MM.1S (cell line): Measurements from ENCODE around the gene CSGALNACT2.

Experiments
- EZH2 ChIP-seq: fragments of 300-600 bp; sonication (generic); optimal IDR thresholded peaks from 2 replicates; pipeline ENCODE3; 2017; ENCODE audit warnings: low read depth, mild to moderate bottlenecking, antibody characterized with exemption, low read length, mixed read lengths
- TF ChIP-seq, protein P1 (sequence below): fragments of 300-600 bp; sonication (generic); IDR thresholded peaks from 2 replicates; pipeline ENCODE4 v1.5.1; 2016; ENCODE audit warnings: antibody characterized with exemption, low read length, mixed read lengths

DNA sequence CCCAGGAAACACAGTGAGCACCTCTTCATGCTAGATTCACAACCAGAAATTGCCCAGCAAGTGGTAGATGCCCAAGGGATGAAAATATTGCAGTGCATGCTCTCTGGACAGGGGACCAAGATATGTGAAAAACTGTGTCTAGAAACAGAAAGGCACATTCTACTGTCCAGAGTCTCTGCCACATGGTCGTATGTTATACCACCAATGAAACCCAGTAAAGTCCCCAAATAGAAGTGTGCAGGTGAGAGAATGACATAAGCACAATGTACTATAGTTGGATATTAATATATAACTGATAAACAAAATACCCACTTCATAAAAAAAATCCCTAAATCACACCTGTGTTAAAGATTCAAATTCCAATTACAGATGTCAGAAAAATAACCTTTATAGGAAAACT, 84.8 kb downstream of the CSGALNACT2 start:
- TF ChIP-seq, protein P1, sequence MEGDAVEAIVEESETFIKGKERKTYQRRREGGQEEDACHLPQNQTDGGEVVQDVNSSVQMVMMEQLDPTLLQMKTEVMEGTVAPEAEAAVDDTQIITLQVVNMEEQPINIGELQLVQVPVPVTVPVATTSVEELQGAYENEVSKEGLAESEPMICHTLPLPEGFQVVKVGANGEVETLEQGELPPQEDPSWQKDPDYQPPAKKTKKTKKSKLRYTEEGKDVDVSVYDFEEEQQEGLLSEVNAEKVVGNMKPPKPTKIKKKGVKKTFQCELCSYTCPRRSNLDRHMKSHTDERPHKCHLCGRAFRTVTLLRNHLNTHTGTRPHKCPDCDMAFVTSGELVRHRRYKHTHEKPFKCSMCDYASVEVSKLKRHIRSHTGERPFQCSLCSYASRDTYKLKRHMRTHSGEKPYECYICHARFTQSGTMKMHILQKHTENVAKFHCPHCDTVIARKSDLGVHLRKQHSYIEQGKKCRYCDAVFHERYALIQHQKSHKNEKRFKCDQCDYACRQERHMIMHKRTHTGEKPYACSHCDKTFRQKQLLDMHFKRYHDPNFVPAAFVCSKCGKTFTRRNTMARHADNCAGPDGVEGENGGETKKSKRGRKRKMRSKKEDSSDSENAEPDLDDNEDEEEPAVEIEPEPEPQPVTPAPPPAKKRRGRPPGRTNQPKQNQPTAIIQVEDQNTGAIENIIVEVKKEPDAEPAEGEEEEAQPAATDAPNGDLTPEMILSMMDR: no peak
- no peak for TF ChIP-seq EZH2
